Stimulated activated CD4-positive, alpha-beta T cell treated with anti-CD3 and anti-CD28 coated beads, Interleukin-1b, Interleukin-23, amount 100 ng/mL, for 1 hour (primary cell): Measurements from ENCODE around the gene PYGL.
"Not testable (repeated sequence)": the region's sequence is repeated elsewhere in the genome, so short reads cannot be mapped to it uniquely, and the experiment has no call there.

ENCODE experiments used
- DNase-seq, 2 donors: peaks; one replicate each; pipeline ENCODE4 v3.0.0-alpha.2; 2020; ENCODE audit warnings: low read depth in 2 of 2

PYGL gene

DNA sequence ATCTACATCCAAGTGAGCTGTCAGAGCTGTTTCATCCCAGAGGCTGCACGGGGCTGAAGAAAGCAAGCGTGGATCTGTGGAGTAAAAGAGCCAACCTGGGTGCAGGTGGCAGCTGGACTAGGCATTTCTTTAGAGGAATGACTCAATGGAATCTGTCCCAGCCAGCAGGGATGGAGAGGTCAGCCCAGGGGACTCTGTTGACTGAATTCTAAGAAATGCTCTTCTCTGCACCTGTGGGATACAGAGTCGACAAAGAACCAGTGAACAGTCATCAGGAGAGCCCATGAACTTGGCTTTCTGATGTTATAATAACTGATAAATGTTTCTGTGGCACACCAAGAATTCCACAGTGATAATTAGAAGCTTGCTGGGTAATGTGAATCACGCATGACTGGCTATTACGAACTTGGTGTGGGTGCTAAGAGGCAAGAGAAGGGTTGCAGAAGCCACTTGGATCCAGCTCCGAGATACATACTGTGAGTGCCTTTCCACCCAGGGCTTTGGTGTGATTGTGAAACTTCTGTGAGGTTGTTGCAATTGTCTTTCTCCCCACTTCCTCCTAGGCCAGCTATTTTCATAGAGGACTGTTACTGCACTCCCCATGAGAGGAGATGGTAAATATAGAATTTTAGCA, 16.2 kb downstream of the PYGL start:
- DNase-seq: no peak

DNA sequence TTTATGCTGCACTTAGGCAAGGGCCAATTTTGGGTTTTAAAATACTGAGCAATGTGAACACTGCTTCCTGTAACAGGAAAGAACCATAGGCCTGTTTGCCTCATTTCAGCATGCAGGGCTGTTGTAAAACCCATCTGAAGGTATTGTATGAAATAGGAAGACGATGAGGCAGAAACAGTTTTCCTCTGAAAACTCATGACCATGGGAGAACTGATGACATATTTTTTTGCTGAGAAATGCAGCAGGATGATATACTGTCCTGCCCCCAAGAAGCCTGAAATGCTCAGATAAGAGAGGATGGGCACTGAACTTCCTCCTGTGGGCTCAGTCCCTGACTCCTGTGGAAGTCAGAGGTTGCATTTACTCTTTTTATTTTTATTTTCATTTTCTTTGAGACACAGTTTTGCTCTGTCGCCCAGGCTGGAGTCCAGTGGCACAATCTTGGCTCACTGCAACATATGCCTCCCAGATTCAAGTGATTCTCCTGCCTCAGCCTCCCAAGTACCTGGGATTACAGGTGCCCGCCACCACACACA, 17.4 kb downstream of the PYGL start:
- no peak for DNase-seq

DNA sequence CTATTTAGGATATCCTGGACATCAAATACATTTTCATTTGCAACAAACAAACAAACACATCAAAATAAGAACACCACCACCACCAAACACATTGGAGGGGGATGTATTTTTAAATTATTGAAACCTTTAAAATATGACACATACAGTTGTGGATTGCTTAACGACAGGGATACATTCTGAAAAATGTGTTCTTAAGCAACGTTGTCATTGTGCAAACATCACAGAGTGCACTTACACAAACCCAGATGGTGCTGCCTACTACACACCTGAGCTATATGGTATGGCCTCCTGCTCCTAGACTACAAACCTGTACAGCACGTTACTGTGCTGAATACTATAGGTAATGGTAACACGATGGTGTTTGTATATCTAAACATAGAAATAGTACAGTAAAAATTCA, 19.4 kb downstream of the PYGL start:
- DNase-seq: no peak

DNA sequence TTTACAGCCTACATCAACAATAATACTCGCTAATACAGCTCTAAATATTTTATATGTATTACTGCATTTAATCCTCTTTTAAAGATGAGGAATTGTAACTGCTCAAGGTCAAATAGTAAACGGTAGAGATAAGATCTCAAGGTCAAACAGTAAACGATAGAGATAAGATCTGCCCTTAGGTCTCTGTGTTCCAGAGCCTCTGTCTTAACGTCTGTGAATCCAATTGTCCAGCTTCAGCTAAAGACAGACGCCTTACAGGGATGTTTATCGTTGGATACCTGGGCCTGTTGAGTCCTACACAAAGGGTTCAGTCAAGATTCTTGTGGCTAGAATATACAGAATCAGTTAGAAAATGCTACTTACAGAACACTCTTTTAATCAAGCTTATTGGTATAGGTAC, 20.0 kb downstream of the PYGL start:
- no peak for DNase-seq

DNA sequence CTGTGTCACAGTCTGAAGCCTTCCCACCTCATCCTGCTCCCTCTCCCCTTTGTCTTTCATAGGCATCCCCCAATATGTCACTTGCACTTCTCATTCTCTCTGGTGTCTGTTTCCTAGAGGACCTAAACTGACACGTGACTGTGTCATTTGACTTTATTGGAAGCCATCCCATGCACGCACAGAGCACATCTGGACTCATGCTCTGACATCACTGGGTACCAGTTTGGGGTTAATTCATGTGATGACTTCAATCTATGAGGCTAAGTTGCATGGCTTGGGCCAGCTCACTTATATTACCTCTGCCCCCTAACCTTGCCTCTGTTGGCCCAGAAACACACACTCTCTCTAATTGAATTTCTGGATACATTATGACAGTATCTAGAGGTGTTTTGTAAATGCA, 21.5 kb downstream of the PYGL start:
- DNase-seq: no peak

DNA sequence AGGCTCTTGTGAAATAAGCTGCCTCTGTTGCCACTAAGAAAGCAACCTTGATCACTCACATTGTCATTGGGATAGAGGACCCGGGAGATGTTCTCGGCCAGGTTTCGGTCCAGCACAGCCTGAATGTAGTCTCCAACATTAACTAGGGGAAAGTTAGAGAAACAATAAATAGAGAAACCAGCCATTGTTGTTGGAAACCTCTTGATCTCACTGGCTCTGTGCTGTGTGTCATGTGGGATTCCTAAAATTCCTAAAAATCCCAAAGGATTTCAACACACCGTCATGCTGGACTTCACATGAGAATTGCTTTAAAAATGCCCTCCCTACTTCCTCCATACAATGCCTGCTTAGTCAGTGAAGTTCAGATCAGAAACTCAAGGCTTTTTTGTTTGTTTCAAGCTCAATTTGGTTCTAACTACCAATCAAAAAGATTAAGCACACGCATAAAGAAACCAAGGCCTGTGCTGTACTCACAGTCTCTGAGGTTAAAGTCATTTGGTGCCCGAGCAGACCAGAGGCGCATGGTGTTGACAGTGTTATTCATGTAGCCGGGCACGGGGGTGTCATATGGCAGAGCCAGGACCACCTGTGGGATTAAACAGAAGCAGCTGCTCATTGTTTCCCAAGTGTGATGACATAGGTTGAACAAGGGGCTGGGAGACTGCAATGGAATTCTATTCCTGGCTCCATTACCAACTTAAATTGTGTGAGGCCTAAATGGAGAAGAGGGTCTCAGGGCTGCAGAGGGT, 23.6 kb downstream of the PYGL start:
- no peak for DNase-seq

DNA sequence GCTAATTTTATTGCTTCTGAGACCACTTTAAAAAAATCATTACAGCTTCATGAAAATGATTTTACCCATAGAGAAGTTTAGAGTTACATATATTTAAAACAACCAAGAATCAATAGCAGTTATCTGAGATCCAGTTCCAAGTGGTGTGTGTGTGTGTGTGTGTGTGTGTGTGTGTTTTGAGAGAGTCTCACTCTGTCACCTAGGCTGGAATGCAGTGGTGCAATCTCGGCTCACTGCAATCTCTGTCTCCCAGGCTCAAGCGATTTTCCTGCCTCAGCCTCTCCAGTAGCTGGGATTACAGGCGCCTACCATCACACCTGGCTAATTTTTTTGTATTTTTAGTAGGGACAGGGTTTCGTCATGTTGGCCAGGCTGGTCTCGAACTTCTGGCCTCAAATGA, 24.8 kb downstream of the PYGL start:
- not testable (repeated sequence) for DNase-seq

DNA sequence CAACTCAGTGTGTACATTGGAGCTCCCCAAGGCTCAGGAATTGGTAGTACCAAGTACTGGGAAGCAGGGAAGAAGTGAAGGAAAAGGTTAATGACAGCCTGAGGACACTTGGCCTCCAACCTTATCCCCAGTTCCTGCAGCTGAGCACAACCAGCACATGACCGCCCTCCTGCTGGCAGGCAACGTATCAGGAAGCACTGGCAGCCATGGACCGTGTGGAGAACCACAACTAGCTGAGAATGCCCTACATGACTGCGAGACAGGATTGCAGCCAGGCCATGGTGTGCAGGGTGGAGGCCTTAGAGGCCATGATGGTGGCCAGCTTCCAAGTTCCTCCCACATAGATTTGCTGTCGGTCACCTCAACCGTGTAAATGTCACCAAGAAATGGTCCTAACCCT, 26.8 kb downstream of the PYGL start:
- DNase-seq: no peak

DNA sequence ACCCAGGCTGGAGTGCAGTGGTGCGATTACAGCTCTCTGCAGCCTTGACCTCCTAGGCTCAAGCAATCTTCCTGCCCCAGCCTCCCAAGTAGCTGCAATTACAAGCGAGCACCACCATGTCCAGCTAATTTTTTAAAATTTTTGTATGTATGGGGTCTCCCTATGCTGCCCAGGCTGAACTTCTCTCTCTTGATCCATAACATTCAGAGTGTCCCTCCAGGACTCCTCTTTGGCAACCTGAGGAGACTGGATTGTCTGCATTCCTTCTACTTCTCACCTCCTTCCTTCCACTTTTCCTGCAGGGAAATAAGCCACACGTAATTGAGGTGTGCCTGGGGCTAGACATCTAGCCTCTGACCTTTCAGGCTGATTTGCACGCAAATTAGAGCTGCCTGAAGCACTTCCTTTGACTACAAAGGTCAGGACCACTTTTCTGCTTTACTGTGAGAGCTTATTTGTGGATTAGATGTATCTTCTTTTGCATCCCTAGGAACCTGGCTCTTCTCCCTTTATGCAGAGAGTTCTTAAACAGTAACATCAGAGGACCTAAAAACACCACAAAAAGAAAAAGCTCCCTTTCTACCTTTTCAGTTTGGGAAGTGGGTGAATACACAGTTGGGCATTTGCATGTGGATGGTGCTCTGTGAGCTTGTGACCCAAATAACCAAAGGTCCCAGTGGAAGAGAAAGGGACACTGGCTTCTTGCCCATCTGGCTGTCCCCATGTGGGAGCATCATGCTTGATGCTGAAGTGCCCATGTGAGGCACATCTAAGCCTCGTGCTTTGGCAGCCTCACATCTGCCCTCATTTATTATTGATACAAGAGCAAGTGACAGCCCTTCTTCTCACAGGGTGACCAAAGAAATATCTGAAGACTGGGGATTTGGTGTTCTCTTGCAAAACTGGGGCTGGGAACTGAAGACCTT, 33.5 kb downstream of the PYGL start:
- no peak for DNase-seq

DNA sequence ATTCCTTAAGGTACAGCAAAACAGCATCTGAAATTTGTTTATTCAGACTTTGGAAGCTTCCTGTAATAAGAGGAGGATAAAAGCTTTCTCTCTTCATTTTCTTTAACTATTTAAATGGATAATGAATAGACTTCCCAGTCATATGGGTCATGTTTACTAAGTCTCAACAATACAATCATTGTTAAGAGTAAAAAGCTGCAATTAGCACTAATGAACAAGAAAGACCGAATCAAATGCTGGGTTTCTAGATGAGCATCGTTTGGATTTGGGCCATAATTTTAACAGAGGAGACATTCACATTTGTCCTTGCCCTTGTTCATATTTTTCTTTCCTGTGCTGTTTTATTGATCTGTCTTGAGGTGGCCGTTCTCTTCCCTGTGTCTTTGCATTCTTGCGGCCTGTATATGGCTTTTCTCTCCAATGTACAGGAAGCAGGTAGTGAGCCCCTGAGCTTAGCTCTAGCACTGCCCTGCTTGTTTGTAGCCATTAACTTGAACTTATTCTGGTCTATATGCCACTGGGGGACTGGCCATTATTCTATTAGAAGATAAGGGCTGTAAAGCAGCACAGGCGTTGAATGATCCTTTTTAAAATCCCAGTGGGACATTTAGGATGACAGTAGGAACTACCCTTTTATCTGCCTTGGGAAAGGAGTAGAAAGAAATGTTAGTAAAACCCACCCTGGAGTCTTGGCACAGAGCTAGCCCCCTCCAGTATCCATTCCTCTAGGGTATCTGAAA, 37.8 kb downstream of the PYGL start:
- no peak for DNase-seq

DNA sequence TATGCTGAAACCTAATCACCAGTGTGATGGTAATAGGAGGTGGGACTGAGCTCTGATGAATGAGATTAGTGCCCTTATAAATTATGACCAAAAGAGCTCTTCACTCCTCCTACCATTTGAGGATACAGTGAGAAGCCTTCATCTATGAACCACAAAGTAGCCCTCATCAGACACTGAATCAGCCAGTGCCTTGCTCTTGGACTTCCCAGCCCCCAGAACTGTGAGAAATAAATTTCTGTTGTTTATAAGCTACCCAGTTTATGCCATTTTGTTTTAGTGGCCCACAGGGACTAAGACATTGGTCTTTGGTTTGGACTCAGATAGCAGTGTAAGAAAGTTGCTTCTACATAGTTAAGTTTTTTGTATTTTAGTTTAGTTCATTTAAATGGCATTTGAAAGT, 39.6 kb downstream of the PYGL start:
- no peak for DNase-seq

DNA sequence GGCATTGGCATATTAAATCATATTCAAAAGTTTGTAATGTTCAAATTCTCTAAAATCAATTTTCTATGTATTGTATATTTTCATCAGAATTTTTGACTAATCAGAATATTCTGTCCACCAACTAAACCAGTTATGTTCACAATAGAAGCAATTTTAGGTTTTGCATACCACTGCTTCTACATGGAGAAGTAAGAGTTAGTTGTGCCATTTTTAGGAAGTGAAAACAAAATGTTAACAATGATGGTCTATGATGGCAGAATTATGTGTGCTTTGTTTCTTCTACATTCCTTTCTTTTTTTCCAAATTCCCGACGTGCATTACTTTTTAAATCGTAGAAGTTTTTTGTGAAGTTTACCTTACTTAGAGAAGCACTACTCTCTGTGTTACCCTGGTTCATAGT, 42.9 kb downstream of the PYGL start:
- no peak for DNase-seq

DNA sequence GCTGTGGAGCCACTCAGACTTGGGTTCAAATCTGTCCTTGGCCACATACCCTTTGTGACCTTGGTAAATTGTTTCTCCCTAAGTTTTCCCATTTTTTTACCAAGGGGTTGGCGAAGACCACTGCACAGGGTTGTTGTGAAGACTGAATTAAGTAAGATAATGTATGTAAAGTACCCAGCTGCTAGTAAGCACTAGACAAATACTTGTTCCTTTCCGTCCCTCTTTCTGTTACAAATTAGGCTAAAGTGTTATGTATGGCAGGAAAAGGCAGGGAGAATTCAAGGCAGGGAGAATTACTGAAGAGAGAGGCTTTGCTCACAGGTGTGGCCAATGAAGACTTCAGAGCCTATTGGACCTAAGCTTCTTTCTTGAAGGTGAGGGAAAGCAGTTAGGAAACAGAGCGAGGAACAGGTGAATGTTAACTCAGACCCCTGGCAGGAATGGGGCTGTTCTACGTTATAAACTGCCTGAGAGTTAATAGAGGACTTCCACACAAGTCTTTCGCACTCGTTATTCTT, 46.6 kb downstream of the PYGL start:
- DNase-seq: no peak

DNA sequence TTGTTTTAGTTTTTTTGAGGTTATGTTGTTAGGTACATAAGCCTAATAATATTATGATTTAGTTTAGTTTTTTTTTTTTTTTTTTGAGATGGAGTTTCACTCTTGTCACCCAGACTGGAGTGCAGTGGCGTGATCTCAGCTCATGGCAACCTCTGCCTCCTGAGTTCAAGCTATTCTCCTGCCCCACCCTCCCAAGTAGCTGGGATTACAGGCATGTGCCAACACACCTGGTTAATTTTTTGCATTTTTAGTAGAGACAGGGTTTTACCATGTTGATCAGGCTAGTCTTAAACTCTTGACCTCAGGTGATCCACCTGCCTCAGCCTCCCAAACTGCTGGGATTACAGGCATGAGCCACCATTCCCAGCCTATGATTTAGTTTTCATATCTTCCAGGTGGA, 47.3 kb downstream of the PYGL start:
- not testable (repeated sequence) for DNase-seq

DNA sequence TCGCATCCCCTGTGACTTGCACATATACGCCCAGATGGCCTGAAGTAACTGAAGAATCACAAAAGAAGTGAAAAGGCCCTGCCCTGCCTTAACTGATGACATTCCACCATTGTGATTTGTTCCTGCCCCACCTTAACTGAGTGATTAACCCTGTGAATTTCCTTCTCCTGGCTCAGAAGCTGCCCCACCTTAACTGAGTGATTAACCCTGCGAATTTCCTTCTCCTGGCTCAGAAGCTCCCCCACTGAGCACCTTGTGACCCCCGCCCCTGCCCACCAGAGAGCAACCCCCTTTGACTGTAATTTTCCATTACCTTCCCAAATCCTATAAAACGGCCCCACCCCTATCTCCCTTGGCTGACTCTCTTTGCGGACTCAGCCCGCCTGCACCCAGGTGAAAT, 47.9 kb downstream of the PYGL start:
- DNase-seq: not testable (repeated sequence)

DNA sequence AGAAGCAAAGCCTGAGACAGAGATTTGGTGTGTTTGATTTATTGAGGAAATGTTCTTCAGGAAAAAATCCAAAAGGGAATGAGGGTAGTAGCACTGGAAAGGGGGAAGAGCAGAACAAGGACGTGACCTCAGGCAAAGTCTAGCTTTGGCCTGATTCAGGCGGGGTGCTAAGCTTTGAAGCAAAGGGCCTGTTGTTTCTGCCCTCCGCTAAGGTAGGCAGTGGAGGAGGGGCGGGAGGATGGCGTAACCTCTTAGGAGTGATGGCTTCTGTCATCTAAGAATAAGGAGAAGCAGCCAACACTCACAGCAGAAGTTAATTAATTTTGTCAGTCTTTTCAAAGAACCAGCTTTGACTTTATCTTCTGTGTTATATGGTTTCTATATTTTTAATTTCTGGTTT, 52.0 kb downstream of the PYGL start:
- no peak for DNase-seq

DNA sequence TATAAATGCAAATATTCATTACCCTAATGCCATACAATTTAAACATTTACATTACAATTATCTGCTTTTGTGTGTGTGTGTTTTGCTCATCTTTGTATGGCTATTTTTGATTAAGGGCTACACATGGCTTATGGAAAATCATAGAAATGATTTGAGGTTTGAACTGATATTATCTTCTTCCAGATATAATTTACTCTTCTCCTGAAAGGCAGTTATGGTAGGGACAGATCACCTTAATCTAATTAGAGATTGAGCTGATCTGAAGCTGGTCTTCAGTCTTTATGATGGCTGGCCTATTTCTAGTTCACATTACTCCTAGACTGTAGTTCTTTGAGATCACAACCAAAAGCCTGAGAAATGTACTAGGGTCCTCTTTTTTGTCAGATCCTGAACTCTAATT, 56.8 kb downstream of the PYGL start:
- no peak for DNase-seq

DNA sequence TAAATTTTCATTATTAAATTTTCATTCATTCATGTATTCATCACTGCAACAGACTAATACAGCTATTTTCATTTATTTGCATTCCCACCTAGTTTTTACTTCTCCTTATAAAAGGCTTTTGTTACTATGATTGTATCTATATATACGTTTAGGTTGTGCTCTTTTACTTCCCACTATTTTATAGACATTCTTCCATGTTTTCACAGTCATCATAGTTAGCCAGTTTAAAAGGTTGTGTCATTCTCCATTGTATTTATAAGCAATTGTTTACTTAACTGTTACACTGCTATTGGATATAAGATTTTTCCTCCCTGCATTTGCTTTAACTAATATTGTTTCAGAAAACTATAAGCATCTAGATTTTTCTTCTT, 60.5 kb downstream of the PYGL start:
- no peak for DNase-seq

DNA sequence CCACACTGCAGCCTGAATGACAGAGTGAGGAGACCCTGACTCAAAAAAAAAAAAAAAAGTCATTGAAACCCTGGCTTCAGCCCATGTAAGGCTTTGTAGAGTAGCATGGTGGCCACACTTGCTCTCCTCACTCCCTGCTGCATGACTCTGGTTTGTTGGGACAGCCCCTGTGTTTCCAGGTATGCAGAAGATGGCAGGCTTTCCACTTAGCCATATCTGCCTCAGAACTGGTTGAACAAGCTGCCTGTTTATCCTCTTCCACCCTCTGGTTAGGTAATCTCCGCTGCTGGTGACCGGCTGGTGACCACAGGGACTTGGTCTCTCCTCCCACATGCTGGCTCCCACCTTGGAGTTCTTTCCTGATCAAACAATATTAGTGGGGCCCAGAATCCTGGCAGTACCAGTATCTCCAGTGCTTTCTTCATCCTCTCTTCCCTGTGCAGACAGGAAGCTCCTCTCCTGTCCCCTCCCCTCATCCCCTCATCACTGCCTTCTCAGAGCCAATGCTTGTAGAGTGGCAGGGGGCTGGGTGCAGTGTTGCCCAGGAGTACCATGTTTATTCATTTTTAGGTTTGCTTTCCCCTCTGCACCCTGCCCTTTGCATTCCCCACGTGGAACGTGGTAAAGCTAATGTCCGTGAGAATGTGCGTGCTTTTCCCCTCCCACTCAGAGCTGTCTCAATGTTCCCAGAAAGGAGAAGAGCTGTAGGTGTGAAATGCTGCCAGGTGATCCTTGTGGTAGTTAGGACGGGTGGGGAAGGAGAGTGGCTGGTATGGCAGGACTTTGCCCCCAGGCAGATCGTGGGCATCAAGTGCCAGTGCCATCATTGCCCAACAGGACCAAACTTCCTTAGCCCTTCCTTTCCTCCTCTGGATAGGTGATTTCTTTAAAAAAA, 61.1 kb downstream of the PYGL start:
- no peak for DNase-seq

DNA sequence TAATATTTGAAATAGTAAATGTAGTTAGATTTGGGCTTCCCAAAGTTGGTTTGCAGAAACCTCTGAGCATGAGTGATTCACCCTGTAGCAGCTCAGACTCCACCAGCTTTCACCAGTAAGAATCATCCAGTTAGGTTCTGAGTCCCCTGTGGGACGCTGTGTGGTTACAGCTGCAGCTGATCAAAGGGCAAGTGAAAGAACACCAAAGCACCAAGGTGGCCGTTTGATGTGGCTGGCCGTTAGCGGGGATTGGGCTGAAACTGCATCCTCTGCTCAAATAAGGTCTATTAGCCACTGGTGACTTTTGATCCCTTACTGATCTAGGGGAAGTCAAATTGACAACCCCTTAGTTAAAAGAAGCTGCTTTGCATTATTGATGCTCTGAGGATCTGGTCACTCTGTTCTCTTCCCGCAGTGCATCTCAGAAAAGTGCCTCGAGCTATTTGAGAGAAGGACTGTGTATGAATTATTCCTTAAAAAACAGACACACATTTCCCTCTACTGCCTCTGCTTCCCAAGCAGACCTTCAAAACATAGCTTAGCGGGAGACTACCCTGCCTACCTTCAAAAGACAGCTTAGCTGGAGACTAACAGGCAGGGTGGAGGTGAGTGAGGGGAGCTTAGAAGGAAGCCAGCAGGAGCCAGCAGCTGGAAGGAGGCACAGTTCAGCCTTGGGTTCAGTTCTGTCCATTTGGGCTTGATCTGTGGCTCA, 68.8 kb downstream of the PYGL start:
- DNase-seq: no peak
